Esophagus muscularis mucosa (tissue), 4 donors: Measurements from ENCODE around the gene SERINC5. TPM values are rescaled to one million over a fixed set of nuclear protein-coding genes. Genes with fewer than 3 reads are reported as not detected.

ENCODE experiments used
- DNase-seq: peaks from one replicate; pipeline ENCODE4 v3.0.0-alpha.2; 2017; ENCODE audit errors: extremely low spot score
- H3K27ac ChIP-seq, 4 donors: fragments of 200-600 bp; sonication (generic); replicated peaks in 1 of 4; 1 replicate in 3 of 4; 2 replicates in 1 of 4; pipeline ENCODE4 v1.5.1; 2016 to 2019; ENCODE audit warnings: mild to moderate bottlenecking in 1 of 4
- H3K27me3 ChIP-seq, 4 donors: fragments of 200-600 bp; sonication (generic); one replicate each; pipeline versions ENCODE4 v1.5.1 to v1.6.0; 2016 to 2019
- H3K36me3 ChIP-seq, 4 donors: fragments of 200-600 bp; sonication (generic); one replicate each; pipeline ENCODE4 v1.5.1; 2016 to 2019
- H3K4me1 ChIP-seq, 4 donors: fragments of 200-600 bp; sonication (generic); one replicate each; pipeline ENCODE4 v1.5.1; 2016 to 2019
- H3K4me3 ChIP-seq, 4 donors: fragments of 200-600 bp; sonication (generic); 1 replicate in 2 of 4; 2 replicates in 2 of 4; pipeline ENCODE4 v1.5.1; 2016 to 2019; ENCODE audit warnings: mild to moderate bottlenecking in 4 of 4, moderate library complexity in 1 of 4
- H3K9me3 ChIP-seq, 4 donors: fragments of 200-600 bp; sonication (generic); 1 replicate in 3 of 4; 2 replicates in 1 of 4; pipeline ENCODE4 v1.5.1; 2016 to 2019
- EP300 ChIP-seq: sonication (generic); formaldehyde crosslinking; IDR thresholded peaks from one replicate; pipeline ENCODE4 v1.6.1; 2017; ENCODE audit warnings: antibody characterized with exemption
- POLR2A ChIP-seq: fragments of 450-650 bp; IDR thresholded peaks from one replicate; pipeline ENCODE4 v1.6.1; 2017; ENCODE audit warnings: antibody characterized with exemption, moderate library complexity, mild to moderate bottlenecking, low read depth
- POLR2AphosphoS5 ChIP-seq, 2 donors: sonication (generic); formaldehyde crosslinking; IDR thresholded peaks; one replicate each; pipeline ENCODE4 v1.6.1; 2017; ENCODE audit warnings: antibody characterized with exemption in 2 of 2
- WGBS: methylation state at CpG from one replicate; pipeline ENCODE4 v1.1.5; 2018; 5-methylcytosine and 5-hydroxymethylcytosine counted together
- intact Hi-C: fragments of 100-400 bp; cut with DNase I; formaldehyde crosslinking; loops from one replicate; pipeline ENCODE4 v1.15.1; 2023
- total RNA-seq, 4 donors: library from RNA; depleted of rRNA; stranded (reverse); fragments of >200 nt; gene quantifications; one replicate each; pipeline versions ENCODE4 v1.1.0 to v1.2.1, GENCODE V29; 2016
- TF ChIP-seq, protein P1 (sequence below), 3 experiments: fragments of 200-600 bp in 2 of 3; fragments of 450-650 bp in 1 of 3; sonication (generic) in 2 of 3; IDR thresholded peaks; one replicate each; pipeline ENCODE4 v1.5.1; 2017 to 2019; ENCODE audit warnings: antibody characterized with exemption in 3 of 3, mild to moderate bottlenecking in 2 of 3, moderate library complexity in 1 of 3

Gene SERINC5
- total RNA-seq, 4 donors from 2014 or later, result 5.8 to 9.1 (median 8.3) TPM

DNA sequence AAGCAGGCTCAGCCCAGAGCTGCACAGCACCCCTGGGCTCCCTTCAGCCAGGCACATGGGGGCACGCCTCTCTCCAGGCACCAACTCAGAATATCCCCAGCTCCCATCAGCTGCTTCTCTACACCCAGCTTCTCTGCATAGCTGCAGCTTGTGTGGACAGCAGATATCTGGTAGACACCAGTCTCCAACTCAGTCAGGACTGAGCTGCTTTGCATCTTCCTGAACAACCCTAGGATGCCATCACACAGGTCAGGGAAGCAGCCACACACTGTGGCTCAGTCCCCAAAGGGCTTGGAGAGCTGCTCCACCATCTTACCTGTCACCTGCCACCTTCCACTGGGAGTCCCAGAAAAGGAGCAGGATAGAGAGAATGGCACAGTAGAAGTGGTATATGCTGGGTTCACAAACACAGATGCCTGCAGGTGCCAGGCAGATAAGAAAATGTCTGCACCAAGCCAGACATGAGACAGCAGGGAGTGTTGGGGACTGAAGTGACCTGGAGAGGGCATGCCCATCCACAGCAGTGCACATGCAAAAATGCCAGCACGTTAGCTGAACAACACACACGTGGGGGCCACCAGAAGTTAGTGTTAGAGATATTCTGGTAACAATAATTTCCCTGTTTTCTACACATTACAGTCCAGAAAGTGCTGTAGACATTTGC is 178.7 kb downstream of the SERINC5 start:
- intact Hi-C loops, result no loop called here
- Histone ChIP-seq H3K27ac (no peak overlapping the region), H3K4me1 (peaks cover 0 to 1% (median under 1%) of the 10 kb centered on the region in 4 donors), H3K27me3 (no peaks in the 10 kb centered on the region), H3K36me3 (peaks cover 0 to 28% (median 5%) of the 10 kb centered on the region in 4 donors), H3K4me3 (no peak overlapping the region), H3K9me3 (no peaks in the 10 kb centered on the region)
- TF ChIP-seq POLR2A (no peak), POLR2AphosphoS5 (IDR thresholded peaks at IDR 0.05) (no peak), EP300 (no peak)
- TF ChIP-seq, protein P1, sequence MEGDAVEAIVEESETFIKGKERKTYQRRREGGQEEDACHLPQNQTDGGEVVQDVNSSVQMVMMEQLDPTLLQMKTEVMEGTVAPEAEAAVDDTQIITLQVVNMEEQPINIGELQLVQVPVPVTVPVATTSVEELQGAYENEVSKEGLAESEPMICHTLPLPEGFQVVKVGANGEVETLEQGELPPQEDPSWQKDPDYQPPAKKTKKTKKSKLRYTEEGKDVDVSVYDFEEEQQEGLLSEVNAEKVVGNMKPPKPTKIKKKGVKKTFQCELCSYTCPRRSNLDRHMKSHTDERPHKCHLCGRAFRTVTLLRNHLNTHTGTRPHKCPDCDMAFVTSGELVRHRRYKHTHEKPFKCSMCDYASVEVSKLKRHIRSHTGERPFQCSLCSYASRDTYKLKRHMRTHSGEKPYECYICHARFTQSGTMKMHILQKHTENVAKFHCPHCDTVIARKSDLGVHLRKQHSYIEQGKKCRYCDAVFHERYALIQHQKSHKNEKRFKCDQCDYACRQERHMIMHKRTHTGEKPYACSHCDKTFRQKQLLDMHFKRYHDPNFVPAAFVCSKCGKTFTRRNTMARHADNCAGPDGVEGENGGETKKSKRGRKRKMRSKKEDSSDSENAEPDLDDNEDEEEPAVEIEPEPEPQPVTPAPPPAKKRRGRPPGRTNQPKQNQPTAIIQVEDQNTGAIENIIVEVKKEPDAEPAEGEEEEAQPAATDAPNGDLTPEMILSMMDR (IDR thresholded peaks at IDR 0.05), result no peak
- no peak for DNase-seq
- 100% methylated on average over 2 of the region's 3 CpGs for WGBS

DNA sequence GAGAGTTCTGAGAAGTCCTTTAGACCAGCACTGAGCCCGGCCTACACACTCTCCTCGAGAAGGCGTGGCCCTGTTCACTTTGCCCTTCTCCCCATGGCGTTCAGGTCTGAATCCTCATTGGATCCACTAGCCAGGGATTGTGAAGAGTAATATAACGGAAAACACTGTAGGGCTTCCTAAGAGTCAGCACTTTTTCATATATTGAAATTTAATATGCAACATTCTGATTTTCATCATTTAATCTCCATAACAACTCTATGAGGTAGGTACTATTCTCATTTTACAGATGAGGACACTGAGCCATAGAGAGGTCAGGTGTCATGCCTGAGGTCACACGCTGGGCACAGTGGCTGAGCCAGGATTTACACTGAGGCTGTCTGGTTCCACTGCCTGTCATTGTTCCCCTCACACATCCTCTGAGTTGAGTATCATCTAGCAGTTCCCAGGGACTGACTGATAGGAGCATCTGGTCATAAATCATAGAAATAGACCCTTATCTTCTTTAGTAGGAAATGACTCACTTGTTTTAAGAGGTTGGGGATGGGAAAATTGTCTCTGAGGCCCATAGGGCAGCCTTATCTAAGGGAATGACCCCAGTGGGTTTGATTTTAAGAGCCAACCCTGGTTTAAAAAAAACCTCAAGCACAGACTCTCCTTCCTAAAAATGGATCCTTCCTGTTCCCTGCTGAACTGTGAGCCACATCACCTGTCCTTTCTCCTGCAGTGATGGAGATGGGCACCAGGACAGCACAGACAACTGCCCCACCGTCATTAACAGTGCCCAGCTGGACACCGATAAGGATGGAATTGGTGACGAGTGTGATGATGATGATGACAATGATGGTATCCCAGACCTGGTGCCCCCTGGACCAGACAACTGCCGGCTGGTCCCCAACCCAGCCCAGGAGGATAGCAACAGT is 179.5 kb downstream of the SERINC5 start:
- intact Hi-C loops, result no loop called here
- H3K4me1 ChIP-seq, result no peaks in the 10 kb centered on the region
- DNase-seq, result no peak

DNA sequence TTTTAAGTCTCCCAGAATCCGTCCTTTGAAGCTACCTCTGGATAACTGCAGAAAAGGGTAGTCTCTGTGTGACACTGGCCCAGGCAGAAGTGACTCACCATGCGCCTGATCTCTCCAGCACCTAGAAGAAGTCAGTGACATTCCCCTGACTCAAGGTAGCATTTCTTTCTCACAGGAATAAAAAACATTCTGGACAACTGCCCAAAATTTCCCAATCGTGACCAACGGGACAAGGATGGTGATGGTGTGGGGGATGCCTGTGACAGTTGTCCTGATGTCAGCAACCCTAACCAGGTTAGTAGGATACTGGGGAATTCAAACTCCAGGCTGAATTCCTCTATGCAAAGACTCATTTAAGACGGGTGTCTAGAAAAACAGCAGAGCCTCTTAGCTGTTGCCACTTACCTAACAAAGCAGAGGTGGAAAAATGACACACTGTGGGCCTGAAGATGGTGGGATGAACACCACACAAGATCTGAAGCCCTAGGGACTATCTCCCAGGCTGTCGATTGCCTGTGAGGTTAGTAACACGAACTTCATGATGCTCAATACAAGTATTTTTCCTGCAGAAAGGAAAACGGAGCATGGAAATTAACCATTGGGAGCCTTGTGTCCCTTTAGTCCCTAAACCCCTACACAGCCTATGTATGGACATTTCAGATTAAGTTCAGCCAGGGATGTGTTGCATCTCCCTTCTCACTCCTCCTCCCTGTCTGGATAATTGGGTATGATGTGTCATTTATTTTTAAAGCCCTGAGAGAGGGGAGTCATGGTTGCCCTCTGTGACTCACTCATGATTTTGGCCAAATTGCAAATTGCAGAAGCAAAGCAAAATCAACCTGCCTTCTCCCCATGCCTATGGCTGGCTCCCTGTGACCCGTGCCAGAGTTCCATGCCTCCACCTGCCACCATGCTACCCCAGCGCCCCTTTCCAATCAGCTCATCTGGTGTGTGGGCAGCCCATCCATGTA is 183.5 kb downstream of the SERINC5 start:
- Histone ChIP-seq H3K36me3 (peaks cover 0 to 26% (median 2%) of the 10 kb centered on the region in 4 donors), H3K27me3 (no peaks in the 10 kb centered on the region)
- 93% methylated on average over 10 of the region's 10 CpGs for WGBS

More for the DNA sequence above, 179.5 kb downstream of the SERINC5 start:
- Histone ChIP-seq H3K9me3 (no peaks in the 10 kb centered on the region), H3K27me3 (no peaks in the 10 kb centered on the region), H3K4me3 (no peak overlapping the region), H3K36me3 (peaks cover 0 to 36% (median 5%) of the 10 kb centered on the region in 4 donors), H3K27ac (no peak overlapping the region)
- 93% methylated on average over 6 of the region's 10 CpGs for WGBS
- no peak for TF ChIP-seq EP300
- TF ChIP-seq, protein P1 (IDR thresholded peaks at IDR 0.05), result no peak
- TF ChIP-seq POLR2A, result no peak
- no peak for TF ChIP-seq POLR2AphosphoS5 (IDR thresholded peaks at IDR 0.05)

DNA sequence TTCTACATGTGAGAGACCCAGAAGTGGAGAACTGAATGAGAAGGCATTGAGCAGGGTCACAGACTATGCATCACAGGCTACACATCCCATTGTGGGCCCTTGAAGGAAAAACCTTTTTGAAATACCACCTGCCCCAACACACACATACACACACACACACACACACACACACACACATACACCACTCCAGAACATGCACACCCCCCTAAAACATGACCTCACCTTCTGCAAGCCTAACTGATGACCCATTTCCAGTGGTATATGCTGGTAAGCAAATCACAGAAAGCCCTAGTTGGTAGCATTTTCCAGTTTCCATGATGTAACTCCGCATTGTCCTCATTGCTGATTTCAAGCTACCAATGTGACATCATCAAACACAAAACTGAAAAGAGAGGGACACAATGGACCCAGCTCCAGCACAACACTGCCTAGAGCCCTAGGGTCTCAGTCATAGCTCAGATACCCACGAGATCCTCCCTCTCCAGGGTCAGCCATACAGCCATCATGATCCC is 184.3 kb downstream of the SERINC5 start:
- Histone ChIP-seq H3K36me3 (peaks cover 0 to 20% (median 0%) of the 10 kb centered on the region in 4 donors), H3K27me3 (no peaks in the 10 kb centered on the region), H3K4me1 (peaks cover 4 to 14% (median 9%) of the 10 kb centered on the region in 4 donors), H3K27ac (no peak overlapping the region), H3K4me3 (no peak overlapping the region), H3K9me3 (no peaks in the 10 kb centered on the region)
- 88% methylated on average over 2 of the region's 2 CpGs for WGBS
- intact Hi-C loops, result no loop called here
- TF ChIP-seq, protein P1 (IDR thresholded peaks at IDR 0.05), result no peak
- DNase-seq, result no peak

More for the DNA sequence above, 183.5 kb downstream of the SERINC5 start:
- Histone ChIP-seq H3K4me3 (no peak overlapping the region), H3K27ac (no peak overlapping the region), H3K9me3 (no peaks in the 10 kb centered on the region), H3K4me1 (peaks cover 4 to 14% (median 9%) of the 10 kb centered on the region in 4 donors)
- intact Hi-C loops, result no loop called here
- no peak for DNase-seq
- no peak for TF ChIP-seq POLR2A
- TF ChIP-seq EP300, result no peak
- TF ChIP-seq, protein P1 (IDR thresholded peaks at IDR 0.05), result no peak
- TF ChIP-seq POLR2AphosphoS5 (IDR thresholded peaks at IDR 0.05), result no peak
